HTR-8/SVneo (cell line): ENCODE results near the gene BTNL8.

Experiments used
- DNase-seq: peaks from one replicate; pipeline ENCODE4 v3.0.0; 2011; ENCODE audit warnings: low spot score, mixed read lengths; ENCODE audit not compliant: insufficient read length
- FAIRE-seq: peaks from 2 replicates; lab custom pipeline; 2011; peaks lifted over from hg19 to GRCh38; lab: Jason Lieb, UNC

BTNL8 gene, protein sequence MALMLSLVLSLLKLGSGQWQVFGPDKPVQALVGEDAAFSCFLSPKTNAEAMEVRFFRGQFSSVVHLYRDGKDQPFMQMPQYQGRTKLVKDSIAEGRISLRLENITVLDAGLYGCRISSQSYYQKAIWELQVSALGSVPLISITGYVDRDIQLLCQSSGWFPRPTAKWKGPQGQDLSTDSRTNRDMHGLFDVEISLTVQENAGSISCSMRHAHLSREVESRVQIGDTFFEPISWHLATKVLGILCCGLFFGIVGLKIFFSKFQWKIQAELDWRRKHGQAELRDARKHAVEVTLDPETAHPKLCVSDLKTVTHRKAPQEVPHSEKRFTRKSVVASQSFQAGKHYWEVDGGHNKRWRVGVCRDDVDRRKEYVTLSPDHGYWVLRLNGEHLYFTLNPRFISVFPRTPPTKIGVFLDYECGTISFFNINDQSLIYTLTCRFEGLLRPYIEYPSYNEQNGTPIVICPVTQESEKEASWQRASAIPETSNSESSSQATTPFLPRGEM

DNA sequence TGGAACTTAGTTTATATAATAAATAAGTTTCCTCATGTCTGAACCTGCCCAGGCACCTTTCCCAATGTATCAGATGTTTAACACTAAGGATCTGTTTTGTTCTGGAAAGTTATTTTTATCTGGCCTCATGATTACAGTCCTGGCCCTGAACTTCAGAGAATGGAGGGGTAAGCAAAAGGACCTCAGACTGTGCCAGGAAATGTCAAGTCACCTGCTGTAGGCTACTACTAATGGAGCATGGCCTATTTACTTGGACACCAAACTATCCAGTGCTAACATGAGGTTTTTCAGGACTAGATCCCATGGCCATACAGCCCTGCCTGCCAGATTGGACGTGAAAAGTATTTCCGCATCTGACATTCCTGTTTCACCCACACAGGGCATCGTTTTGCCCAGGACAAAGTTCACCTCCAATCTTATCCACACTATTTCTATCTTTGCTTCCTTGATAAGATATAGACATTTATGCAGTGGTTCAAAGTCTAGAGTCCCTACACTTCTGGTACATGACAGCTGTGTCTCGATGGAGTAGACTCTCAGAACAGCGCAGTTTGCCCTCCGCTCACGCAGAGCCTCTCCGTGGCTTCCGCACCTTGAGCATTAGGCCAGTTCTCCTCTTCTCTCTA lies at the start of gene BTNL8:
BTNL8 (plus strand) TSS at position 539 of the 626 bp plus-strand sequence. CDS start 152 bp downstream, outside the sequence.
- DNase-seq = no peak

DNA sequence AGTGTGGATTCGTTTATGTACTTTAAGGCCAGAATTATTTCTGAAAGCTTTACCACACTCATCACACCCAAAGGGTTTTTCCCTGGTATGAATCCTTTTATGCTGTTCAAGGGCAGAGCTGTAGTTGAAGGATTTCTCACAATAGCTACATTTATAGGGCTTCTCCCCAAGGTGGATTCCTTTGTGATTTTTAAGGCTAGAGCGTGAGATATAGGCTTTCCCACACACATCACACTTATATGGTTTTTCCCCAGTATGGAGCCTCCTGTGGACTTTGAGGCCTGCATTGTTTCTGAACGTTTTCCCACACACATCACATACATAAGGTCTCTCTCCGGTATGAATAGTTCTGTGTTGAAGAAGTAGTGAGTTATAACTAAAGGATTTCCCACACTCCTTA lies 49.1 kb upstream of the BTNL8 start:
- no peak for DNase-seq
- FAIRE-seq = no peak

More for the DNA sequence above, at the start of gene BTNL8:
- FAIRE-seq = no peak

DNA sequence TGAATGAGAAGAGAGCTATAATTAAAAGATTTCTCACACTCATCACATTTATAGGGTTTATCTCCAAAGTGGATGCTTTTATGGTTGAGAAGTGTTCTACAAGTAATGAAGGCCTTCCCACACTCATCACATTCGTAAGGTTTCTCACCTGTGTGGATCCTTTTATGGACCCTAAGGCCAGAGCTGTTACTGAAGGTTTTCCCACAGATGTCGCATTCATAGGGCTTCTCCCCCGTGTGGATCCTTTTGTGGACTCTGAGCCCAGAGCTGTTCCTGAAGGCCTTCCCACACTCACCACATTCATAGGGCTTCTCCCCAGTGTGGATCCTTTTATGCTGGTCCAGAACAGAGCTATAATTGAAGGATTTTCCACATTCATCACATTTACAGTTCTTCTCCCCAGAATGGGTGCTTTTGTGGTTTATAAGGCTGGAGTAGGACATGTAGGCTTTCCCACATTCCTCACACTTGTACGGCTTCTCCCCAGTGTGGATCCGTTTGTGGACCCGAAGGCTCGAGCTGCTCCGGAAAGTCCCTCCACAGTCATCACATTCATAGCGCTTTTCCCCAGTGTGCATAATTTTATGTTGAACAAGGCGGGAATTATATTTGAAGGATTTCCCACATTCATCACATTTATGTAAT lies 48.4 kb upstream of the BTNL8 start:
- no peak for FAIRE-seq
- DNase-seq = no peak

DNA sequence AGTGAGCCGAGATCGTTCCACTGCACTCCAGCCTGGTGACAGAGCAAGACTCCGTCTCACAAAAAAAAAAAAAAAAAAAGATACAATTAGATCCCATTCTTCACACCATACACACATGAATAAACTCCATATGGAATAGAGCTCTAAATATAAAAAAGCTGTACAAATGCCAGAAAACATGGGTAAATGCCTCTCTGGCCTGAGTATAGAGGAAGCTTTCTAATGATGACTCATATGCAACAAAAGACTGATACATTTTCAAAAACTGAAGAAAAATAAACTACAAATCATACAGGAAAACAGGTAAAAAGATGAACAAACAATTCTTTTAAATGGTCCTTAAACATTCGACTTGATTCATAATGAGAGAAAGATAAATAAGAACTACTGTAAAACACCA lies 46.5 kb upstream of the BTNL8 start:
- no peak for FAIRE-seq
- no peak for DNase-seq

DNA sequence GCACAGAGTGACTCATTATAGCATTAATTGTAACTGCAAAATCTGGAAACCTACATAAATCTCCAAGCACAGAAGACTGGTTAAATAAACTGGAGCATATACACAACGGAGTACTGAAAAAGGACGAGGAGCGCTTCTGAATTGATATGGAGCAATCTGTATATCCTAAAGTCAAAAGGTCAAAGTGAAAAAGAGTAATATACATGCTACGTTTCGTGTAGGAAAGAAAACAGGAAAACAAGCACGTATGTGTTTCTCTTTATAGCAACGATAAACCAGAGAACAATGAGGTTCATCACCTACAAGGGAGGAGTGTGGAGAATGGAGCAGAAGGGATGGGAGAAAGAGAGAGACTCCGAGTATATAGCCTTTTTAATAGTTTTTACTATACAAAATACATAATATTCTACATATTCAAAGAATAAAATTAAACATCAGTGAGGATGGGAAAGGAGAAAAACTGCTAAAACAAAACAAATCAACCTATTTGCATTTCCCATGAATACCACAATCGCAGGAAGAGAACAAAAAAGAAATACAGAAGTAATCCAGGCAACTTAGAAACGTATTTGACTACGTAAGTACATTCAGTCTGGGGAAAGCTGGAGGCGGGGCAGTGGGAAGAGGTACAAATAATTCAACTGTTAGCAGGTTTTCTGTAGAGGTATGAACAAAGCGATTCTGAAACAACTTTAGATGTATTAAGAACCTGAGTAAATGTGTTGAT lies 45.7 kb upstream of the BTNL8 start:
- DNase-seq (no peak), FAIRE-seq (no peak)

GRCh38 chr5:180853848-180854176 lies 45.1 kb upstream of the BTNL8 start:
- FAIRE-seq (no peak), DNase-seq (no peak)

DNA sequence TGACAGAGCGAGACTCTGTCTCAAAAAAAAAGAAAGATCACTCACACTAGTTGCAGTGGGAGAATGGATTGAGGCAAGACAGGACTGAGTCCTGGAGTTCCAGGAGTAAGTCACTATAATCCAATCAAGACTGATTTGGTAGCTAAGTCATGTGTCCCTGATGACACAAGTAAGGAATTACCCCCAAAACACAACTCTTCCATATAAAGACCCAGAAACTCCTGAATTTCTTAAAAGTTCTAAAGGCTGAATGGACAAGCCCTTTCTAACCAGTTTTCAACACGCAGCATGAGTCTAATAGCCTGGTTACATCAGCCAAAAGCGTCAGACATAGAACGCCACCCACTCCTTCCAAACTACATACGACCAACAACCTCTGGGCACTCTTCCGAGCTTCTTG lies 40.4 kb upstream of the BTNL8 start:
- DNase-seq = no peak
- no peak for FAIRE-seq

GRCh38 chr5:180860273-180860886 lies 38.6 kb upstream of the BTNL8 start:
- DNase-seq (peak; percentile 22), FAIRE-seq (no peak)

DNA sequence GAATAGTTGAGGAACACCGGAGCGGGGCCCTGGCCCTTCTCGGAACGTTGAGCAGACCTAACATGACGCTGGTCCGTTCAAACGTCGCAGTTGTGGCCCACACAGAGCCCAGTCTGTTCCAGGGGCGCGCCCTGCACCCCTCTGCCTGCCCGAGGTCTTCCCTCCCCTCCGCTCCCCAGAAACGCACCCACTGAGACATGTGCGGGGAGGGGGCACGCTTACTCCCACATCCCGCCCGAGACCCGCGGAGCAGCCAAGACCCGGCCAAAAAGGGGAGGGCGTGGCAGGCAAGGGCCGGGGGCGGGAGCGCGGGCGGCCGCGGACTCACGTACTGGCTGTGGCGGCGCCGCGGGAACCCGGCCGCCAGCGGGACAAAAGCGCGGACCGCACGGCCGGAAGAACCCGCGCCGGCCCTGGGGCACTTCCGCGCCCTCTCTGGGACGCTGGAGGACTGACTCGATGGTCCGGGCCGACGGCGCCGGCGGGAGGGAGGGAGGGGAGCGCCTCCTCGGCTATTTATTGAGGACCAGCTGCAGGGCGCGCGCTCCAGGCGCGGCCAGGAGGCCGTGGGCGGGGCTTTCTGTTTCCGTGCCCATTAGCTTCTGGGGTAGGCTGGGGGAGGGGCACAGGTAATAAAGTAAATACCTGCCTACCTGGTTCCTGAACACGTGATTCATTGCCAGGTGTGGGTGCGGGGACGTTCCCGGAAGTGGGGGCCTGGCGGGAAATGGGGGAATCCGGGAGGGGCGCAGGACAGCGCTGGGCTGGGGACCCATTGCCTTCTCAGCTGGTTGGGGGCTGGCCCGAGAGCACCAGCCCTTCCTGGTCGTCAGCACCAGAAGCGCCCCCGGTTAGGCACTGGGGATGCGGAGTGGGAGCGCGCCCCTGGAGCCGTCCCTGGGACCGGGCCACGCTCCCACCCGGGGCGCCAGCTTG lies 37.8 kb upstream of the BTNL8 start, which contains the start of gene ZFP62:
ZFP62 (minus strand) TSS at position 390 of the 936 bp plus-strand sequence; CDS start at position 333, 57 bp downstream.
- FAIRE-seq (peak; percentile 9), DNase-seq (peak; percentile 82)

- no peak for DNase-seq
- FAIRE-seq = no peak
Observed at GRCh38 chr5:180862645-180863044, 36.3 kb upstream of the BTNL8 start.

DNA sequence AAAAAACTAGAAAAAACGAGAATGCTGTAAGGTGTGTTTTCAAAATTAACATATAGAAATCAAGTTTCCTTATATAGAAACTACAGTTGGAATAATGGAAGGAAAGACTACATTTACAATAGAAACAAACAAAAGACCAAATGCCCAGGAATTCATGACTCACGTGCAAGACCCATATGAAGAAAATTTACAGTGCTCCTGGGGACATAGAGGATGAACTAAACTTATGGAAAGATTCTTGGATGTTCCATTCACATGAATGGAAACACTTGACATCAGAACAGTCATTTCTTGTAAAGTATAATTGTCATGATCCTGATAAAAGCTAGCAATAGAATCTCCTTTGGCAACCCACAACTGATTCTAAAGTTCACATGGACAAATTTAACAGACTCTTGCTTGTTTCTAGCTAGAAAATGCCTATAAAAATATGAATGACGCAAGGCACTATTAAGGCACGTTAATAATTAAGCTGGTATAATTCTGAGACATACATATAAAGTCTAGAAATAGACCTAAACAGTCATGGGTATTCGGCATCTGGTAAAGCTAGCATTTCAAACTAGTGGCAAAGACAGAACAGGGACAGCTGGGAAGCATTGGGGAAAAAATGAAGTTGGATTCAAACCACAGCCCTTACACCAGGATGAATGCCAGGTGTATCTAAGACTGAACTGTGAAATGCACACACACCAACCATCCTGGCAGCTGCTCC lies 32.8 kb upstream of the BTNL8 start:
- DNase-seq = no peak
- no peak for FAIRE-seq

GRCh38 chr5:180866985-180867384 lies 32.0 kb upstream of the BTNL8 start:
- FAIRE-seq = no peak
- no peak for DNase-seq

DNA sequence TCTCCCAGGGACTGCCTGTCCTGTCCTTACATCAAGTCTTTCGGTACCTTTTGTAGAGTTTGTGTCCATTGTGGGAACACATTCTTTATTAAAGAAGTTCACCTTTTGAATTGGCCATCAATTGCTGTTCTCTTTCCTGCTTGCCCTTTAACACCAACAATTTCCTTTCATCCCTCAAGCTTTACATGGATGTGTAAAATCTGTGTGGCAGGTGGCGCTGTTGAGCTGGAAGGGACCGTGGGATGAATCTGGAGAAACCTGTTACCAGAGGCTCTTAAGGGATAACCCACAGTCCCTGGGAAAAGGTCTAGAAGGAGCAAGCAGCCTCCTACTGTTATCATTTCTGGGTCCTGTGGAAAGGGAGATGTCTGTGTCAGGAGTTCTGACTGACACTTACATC lies 30.0 kb upstream of the BTNL8 start:
- peak; percentile 78 for DNase-seq
- no peak for FAIRE-seq

DNA sequence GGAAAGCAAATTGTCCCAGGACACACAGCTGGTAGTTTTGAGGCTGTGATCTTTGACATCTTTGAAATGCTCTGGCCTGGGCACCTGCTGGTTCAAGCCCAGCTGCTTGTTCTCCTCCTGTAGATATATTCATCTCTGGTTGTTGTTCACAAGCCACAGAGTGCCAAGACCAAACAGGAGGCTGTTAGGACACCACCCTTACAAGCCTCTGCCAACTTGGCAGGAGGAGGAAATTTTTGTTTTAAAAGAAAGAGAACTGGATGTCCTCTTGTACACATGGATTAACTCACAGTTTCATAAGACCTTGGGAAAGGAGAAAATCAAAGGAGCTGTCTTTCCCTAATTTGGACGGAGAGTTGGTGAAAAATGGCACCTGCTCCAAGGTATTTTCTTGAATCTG lies 29.4 kb upstream of the BTNL8 start:
- DNase-seq (no peak), FAIRE-seq (no peak)

DNA sequence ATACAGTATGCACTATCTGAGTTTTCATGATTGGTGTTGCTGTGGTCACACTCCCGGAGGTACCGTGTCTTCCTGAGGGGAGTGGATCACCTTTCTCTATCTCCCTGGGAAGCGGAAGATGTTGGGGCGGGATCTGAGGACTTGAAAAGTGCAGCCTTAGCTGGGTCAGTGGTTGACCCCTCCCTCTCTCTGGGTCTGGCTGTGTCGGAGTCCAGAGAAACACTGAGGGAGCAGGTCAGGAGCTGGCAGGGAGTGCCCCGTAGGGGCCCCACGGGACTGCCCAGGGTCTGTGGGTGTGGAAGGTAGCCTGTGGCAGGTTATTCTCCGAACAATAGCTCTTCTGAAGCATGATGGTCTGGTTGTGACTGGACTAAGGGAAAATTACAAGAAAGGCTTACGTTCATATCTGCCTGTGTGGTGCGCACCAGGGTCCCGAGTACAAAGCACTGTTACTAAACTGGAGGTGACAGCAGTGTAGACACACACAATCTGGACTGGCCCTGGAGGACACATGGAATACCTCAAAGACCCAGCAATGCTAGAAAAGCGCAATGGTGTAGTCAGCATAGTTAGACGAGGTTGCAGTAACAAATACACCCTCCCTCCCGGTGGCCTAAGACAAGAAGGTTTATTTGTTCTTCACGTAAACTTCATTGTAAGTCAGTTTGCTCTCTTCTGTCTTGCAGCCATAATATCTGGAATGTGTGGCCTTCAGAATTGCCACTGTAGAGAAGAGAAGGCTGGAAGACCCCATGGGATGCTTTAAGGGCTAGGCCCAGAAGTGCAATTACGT lies 28.5 kb upstream of the BTNL8 start:
- no peak for DNase-seq
- FAIRE-seq = no peak

GRCh38 chr5:180872419-180872818 lies 26.5 kb upstream of the BTNL8 start:
- DNase-seq = no peak
- FAIRE-seq = no peak
